ENCODE measurements around the gene CHPF2.

Gene CHPF2

DNA sequence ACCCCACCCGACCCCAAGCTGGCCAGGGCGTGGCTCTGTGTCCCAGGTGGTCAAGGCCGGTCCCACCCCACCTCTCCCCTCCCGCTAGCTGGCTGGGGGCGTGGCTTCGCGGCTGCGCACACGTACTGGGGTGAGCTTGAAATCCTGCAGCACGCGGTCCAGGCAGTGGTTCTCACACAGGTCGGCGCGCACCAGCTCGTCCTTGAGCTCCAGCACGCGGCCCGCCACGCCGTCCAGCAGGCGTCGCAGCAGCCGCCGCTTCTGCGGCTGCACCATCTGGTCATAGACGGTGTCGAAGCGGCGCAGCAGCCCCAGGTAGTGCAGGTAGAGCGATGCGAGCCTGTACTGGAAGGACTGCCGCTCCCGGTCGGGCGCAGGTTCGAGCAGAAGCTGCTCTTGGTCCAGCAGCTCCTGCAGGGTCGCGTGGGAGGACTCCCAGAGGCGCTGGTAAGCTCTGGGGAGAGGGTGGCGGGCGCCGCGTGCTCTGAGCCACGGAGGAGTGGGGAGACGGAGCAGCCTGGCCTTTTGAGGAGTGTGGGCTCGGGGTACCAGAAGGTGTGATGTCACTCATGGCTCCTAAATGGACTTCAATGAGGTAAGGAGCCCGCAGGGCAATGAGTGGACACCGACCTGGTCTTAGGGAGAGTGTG, 27.8 kb upstream of the CHPF2 start:
- no peak for DNase-seq (ENCODE audit: low read depth in 2 of 3, low spot score in 1 of 3)

GRCh38 chr7:151205730-151206129, 26.6 kb upstream of the CHPF2 start:
- DNase-seq (ENCODE audit: low read depth in 2 of 3, low spot score in 1 of 3) = no peak

GRCh38 chr7:151206914-151207313, 25.4 kb upstream of the CHPF2 start:
- DNase-seq (ENCODE audit: low read depth in 2 of 3, low spot score in 1 of 3) = no peak

GRCh38 chr7:151207315-151207714, 25.0 kb upstream of the CHPF2 start:
- DNase-seq (ENCODE audit: low read depth in 2 of 3, low spot score in 1 of 3) = no peak

GRCh38 chr7:151207804-151208203, 24.5 kb upstream of the CHPF2 start:
- DNase-seq (ENCODE audit: low read depth in 2 of 3, low spot score in 1 of 3) = no peak

GRCh38 chr7:151208253-151208862, 23.9 kb upstream of the CHPF2 start:
- DNase-seq (ENCODE audit: low read depth in 2 of 3, low spot score in 1 of 3) = no peak

DNA sequence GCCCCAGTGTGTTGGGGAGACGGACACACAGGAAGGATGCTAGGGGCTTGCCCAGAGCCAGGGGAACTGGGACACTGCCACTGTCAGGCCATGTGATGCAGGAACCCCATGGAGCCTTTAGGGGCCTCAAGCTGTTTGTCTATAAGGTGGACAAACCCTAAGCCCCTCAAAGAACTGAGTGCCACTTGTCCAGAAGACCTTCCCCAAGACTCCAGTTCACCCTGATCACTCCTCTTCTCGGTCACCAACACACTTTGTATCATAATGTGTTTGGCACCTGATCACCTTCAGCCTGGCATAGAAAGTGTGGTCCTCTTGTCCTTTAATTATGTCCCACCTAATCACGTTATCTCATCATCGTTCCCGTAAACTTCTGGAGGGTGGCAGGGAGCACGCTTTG, 22.7 kb upstream of the CHPF2 start:
- DNase-seq (ENCODE audit: low read depth in 2 of 3, low spot score in 1 of 3) = no peak

DNA sequence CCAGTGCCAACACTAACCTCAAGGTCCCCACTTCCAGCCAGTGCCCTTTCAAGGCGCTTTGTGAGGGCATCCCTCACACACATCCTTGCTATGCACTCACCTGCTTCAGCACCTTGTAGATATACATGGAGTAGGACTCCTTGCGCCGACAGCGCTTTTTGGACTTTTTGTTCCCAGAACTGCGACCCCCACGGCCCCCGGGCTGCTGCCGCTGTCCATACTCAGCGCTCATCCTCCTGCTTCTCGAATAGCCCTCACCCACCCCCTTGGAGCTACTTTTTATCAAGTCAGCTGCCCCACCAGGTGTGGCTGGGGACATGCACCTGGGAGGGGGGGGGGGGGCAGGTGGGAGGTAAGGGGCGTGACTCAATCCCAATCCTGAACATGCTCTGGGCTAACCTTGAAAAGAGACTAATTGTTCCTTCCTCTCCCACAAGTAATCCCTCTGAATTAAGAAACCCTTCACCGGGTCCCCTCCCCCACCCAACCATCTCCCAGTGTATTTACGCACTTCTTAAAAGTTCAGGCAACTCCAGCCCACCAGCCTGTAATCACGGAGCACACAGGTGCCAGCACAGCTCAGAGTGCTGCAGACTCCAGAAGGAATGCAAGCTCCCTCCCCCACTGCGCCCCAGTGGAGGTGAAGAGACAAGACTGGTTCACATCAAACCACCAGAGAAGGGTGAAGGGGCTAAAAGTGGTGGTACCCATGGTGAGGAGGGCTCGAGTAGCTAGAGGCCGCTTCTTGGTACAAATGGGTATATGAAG, 22.0 kb upstream of the CHPF2 start, which contains the start of gene H2BK1:
H2BK1 (minus strand) TSS at position 402 of the 768 bp plus-strand sequence; CDS start at position 232, 170 bp downstream.
- no peak for DNase-seq (ENCODE audit: low read depth in 2 of 3, low spot score in 1 of 3)

- DNase-seq (ENCODE audit: low read depth in 2 of 3, low spot score in 1 of 3) = no peak
These were observed 21.0 kb upstream of the CHPF2 start for GRCh38 chr7:151211155-151211772.

GRCh38 chr7:151212626-151213025, 19.7 kb upstream of the CHPF2 start:
- no peak for DNase-seq (ENCODE audit: low read depth in 2 of 3, low spot score in 1 of 3)

DNA sequence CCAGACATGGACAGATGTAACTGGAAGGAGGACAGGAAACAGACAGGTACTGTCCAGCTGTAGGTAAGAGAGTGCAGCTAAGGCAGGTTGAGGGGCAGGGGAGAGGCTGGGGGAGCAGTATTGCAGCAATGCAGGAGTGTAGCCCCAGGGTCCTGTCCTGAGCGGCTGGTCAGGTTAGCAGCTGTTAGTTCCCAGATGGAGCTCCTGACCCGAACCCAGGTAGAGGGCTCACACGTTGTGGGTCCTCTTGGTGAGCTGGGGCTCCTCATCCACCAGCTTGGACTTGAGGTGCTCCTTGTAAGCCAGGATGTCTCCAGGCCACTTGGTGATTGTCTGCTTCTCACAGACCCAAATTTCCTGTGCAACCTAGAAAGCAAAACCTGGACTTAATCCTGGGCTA, 18.5 kb upstream of the CHPF2 start:
- DNase-seq (ENCODE audit: low read depth in 2 of 3, low spot score in 1 of 3) = no peak

DNA sequence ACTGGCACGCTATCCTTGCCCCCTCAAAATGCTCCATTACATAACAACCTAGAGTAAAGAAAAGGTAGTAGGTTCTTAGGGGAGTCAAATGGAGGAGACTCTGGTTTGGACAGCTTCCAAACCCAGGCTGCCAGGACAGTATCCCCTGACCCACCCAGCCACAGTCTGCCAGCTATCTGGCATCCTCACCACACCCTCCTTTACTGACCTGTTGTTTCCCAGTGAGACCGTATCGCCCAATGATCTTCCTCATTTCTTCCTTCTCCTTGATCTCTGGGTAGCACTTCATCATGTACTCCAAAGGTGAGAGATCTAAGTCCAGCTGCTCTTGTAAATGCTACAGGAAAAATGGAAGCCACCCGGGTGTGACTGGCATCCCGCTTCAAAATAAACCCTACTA, 16.9 kb upstream of the CHPF2 start:
- no peak for DNase-seq (ENCODE audit: low read depth in 2 of 3, low spot score in 1 of 3)

DNA sequence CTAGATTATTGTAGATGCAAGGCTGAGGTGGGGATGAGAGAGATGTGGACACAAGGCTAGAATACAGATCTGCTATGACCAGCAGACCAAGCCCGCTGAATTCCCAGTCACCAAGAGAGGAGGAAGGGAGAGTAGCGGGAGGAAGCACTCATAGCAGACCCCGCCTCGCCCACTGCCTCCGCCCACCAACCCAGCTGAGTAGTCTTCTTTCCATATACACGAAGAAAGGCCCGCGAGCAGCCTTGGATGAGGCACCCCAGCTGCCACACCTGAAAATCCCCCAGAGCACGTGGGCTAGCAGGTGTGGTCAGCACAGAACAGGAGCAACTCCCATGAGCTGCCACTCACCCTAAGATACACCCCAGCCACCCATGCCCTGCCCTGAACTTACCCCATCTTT, 14.1 kb upstream of the CHPF2 start:
- no peak for DNase-seq (ENCODE audit: low read depth in 2 of 3, low spot score in 1 of 3)

GRCh38 chr7:151223728-151224127, 8.6 kb upstream of the CHPF2 start:
- no peak for DNase-seq (ENCODE audit: low read depth in 2 of 3, low spot score in 1 of 3)

GRCh38 chr7:151225948-151226510, 6.3 kb upstream of the CHPF2 start:
- no peak for DNase-seq (ENCODE audit: low read depth in 2 of 3, low spot score in 1 of 3)

DNA sequence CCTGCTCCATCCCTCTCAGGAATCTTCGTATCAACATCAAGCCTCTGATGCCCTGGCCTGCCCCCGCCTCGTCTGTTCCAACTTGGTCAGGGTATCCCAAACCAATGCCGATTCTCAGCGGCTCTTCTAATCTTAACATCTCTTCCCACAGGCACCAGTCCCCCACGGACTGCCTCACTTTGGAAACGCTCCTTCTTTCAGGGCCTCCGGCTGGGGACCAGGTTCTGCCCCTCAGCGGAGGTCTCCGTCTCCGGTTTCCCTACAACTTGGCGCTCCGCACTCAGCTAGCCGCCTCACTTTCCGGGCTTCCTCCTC, 5.8 kb upstream of the CHPF2 start:
- no peak for DNase-seq (ENCODE audit: low read depth in 2 of 3, low spot score in 1 of 3)

- DNase-seq (ENCODE audit: low read depth in 2 of 3, low spot score in 1 of 3) = peak; percentile 98 to 99 (median 98)
These were observed 5.2 kb upstream of the CHPF2 start, which contains the start of gene ABCF2 for GRCh38 chr7:151226875-151227782. TSS of gene ABCF2 (minus strand) at chr7:151227205. CDS start at chr7:151226458, 747 bp downstream.

DNA sequence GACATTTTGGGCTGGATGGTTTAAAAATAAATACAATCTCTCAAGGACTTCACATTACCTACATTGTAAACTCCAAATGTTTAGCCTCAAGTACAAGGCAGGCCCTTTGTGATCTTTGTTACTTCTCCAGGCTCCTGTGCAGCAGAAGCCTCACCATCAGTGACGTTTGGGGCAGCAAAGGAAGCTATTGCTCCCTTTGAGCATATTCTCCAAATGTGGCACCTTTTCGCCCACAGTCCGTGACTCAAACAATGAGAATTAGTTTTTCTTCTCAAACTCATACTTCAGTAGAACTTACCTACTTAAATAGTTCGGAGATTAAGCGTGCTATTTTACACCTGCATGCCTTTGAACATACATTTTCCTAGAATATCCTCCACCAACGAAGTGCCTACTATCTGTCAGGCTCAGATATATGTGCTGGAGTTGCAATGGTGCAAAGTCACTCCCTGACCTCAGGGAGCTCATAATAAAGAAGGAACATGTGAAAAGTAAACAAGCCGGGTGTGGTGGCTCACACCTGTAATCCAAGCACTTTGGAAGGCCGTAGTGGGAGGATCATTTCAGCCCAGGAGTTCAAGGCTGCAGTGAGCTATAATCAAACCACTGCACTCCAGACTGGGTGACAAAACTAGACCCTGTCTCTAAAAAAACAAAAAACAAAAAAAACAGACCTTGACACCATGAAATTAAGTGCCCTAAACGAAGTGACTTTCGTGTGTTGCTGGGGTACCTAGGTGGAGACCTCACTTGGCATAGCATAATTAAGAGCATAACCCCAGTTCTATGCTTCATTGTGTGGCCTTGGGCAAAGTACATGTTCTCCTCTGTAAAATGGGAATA, 4.0 kb upstream of the CHPF2 start:
- no peak for DNase-seq (ENCODE audit: low read depth in 2 of 3, low spot score in 1 of 3)

DNA sequence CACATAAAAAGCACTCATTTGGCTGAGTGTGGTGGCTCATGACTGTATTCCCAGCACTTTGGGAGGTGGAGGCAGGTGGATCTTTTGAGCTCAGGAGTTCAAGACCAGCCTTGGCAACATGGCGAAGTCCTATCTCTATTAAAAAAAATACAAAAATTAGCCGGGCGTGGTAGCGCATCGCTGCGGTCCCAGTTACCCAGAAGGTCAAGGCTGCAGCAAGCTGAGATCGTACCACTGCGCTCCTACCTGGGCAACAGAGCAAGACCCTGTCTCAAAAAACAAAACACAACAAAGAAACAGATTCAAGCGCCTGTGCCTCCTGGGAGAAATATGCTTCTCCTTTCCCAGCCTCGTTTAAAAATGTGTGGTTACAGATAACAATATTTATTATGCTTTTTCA, 3.0 kb upstream of the CHPF2 start:
- no peak for DNase-seq (ENCODE audit: low read depth in 2 of 3, low spot score in 1 of 3)

DNA sequence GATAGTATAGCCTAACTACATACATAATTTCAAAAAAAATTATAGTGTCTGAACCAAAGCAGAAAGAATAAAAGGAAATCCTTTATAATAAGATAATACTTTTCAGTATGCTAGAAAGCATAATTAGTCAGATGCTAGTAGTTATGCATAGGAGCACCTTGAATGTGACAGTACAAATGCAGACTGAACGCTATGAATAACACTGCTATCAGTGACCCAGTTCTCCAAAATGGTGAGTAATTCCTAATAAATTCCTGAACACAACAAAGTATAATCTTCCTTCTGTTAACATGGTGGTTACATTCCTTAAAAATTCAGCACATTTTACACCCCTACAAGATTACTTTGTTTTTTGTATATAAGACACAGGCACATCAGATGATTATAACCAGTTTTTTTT, 1.2 kb upstream of the CHPF2 start:
- DNase-seq (ENCODE audit: low read depth in 2 of 3, low spot score in 1 of 3) = no peak
